Nephron progenitor cell (in vitro differentiated cells): ENCODE results near the gene COX6B2.

Source experiments
- DNase-seq: peaks from one replicate; pipeline ENCODE4 v3.0.0; 2021
- H3K27ac Mint-ChIP-seq: 2 replicates; pipeline ENCODE4 v1.8.0; 2021; ENCODE audit warnings: mild to moderate bottlenecking, moderate library complexity, mixed read lengths
- H3K27me3 Mint-ChIP-seq: 2 replicates; pipeline ENCODE4 v1.8.0; 2021; ENCODE audit warnings: mild to moderate bottlenecking, low read depth, mixed read lengths; ENCODE audit not compliant: poor library complexity
- H3K36me3 Mint-ChIP-seq: 2 replicates; pipeline ENCODE4 v1.8.0; 2021; ENCODE audit warnings: low read depth, mixed read lengths
- H3K4me1 Mint-ChIP-seq: 2 replicates; pipeline ENCODE4 v1.8.0; 2021; ENCODE audit warnings: mixed read lengths
- H3K4me3 Mint-ChIP-seq: 2 replicates; pipeline ENCODE4 v1.8.0; 2021; ENCODE audit warnings: mild to moderate bottlenecking, moderate library complexity, mixed read lengths
- H3K9me3 Mint-ChIP-seq: 2 replicates; pipeline ENCODE4 v1.8.0; 2021; ENCODE audit warnings: mild to moderate bottlenecking, moderate library complexity, mixed read lengths
- TF ChIP-seq, protein P1 (sequence below): fragments of 200-600 bp; sonication (generic); IDR thresholded peaks from 2 replicates; pipeline ENCODE4 v1.5.0; 2021; ENCODE audit warnings: antibody characterized with exemption

The COX6B2 gene

DNA sequence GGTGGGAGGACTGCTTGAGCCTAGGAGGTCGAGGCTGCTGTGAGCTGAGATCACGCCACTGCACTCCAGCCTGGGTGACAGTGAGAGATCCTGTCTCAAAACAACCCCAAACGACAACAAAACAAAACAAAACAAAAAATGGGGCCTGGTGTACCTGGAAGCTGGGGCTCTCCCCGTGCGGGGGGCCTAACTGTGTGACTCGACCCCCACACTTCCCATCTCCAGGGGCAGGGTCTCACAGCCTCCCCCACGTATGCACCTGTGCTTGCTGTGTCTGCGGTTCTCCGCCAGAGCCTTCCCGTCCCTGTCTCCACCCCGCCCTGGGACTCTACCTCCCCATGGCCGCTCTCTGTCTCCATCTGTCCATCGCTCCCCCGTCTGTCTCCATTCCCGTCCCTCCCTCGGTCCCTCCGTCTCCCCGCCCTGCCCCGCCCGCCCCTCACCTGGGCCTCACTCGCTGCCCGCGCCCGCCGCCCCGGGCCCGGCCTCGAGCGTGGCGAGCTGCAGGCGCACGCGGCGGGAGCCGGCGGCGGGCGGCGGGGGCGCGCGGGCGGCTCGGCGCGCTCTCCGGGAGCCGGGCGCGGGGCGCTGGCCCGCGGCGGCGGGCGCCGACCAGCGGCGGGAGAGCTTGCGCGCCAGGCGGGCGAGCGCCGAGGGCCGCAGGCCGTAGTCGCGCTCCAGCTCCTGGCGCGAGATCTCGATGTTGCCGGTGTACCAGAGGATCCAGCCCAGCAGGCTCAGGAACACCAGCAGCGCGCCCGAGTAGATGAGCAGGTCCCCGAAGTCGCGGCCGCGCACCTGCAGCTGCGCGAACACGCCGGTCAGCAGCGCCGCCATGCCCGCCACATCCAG is 29.0 kb upstream of the COX6B2 start:
- peaks cover 13% of the 10 kb centered on the region for H3K36me3 Mint-ChIP-seq
- H3K27me3 Mint-ChIP-seq = peaks cover 20% of the 10 kb centered on the region
- H3K4me1 Mint-ChIP-seq = peaks cover 36% of the 10 kb centered on the region
- peak; percentile 72 for DNase-seq
- H3K4me3 Mint-ChIP-seq = peak overlapping the region; percentile 76
- TF ChIP-seq, protein P1, sequence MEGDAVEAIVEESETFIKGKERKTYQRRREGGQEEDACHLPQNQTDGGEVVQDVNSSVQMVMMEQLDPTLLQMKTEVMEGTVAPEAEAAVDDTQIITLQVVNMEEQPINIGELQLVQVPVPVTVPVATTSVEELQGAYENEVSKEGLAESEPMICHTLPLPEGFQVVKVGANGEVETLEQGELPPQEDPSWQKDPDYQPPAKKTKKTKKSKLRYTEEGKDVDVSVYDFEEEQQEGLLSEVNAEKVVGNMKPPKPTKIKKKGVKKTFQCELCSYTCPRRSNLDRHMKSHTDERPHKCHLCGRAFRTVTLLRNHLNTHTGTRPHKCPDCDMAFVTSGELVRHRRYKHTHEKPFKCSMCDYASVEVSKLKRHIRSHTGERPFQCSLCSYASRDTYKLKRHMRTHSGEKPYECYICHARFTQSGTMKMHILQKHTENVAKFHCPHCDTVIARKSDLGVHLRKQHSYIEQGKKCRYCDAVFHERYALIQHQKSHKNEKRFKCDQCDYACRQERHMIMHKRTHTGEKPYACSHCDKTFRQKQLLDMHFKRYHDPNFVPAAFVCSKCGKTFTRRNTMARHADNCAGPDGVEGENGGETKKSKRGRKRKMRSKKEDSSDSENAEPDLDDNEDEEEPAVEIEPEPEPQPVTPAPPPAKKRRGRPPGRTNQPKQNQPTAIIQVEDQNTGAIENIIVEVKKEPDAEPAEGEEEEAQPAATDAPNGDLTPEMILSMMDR = no peak
- no peak overlapping the region for H3K27ac Mint-ChIP-seq
- H3K9me3 Mint-ChIP-seq = peaks cover 10% of the 10 kb centered on the region

DNA sequence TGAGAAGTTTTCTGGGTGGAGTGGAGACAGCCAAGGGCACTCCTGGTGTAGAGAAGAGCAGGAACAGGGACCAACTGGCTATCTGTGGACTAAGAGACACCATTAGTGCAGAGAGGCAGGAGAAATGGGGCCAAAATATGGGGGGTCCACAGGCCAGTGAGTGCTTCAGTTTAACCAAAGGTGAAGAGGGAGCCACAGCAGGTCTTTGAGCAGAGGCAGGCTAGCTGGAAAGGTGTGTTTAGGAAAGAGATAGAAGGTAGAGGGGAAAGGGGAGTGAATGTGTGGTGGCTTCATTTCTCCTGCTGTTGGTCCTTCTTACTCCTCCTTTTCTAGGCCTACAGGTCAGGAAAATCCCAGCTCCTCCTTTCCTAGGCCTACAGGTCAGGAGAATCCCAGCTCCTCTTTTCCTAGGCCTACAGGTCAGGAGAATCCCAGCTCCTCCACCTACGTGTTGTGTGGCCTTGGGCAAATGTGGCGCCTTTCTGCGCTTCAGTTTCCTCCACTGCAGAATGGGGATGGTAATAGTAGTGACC is 28.1 kb upstream of the COX6B2 start:
- DNase-seq = no peak
- peak overlapping the region; percentile 76 for H3K4me3 Mint-ChIP-seq
- TF ChIP-seq, protein P1 = no peak
- H3K9me3 Mint-ChIP-seq = peaks cover 10% of the 10 kb centered on the region
- peaks cover 36% of the 10 kb centered on the region for H3K4me1 Mint-ChIP-seq
- peaks cover 11% of the 10 kb centered on the region for H3K36me3 Mint-ChIP-seq
- peaks cover 26% of the 10 kb centered on the region for H3K27me3 Mint-ChIP-seq
- H3K27ac Mint-ChIP-seq = no peak overlapping the region

DNA sequence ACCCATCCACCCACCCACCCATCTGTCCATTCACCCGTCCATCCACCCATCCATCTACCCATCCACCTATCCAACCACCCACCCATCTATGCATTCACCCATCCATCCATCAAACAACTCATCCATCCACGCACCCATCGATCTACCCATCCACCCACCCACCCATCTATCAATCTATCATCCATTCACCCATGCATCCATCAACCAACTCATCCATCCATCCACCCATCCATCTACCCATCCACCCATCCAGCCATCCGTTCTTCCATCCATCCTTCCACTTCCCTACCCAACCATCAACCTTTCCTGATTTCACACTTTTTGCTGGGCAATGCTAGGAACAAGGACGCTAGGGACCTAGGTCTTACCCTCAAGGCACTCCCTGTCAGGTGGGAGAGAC is 27.5 kb upstream of the COX6B2 start:
- H3K4me3 Mint-ChIP-seq = peak overlapping the region; percentile 76
- peaks cover 26% of the 10 kb centered on the region for H3K27me3 Mint-ChIP-seq
- peaks cover 11% of the 10 kb centered on the region for H3K36me3 Mint-ChIP-seq
- H3K27ac Mint-ChIP-seq = no peak overlapping the region
- DNase-seq = no peak
- peaks cover 30% of the 10 kb centered on the region for H3K4me1 Mint-ChIP-seq
- TF ChIP-seq, protein P1 = no peak
- peaks cover 10% of the 10 kb centered on the region for H3K9me3 Mint-ChIP-seq

DNA sequence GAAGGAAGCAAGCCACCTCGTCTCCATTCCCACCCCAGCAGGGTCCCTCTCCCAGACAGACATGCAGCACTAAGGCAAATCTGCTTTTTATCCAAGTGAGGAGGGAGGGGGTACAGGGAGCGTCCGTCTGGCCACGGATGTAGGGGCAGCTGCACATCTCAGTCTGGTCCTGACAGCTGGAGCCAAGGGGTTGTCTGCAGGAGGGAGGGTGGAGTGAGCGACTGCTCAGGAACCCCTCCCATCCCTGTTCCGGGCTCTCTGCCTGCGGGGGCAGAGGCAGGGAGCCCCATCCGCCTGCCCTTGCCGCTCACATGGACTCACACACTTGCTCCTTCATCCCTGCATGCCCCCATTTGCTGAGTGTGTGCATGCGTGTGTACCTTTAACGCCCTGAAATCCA is 24.7 kb upstream of the COX6B2 start:
- Mint-ChIP-seq H3K4me3 (no peak overlapping the region), H3K27me3 (peaks cover 26% of the 10 kb centered on the region), H3K9me3 (peaks cover 10% of the 10 kb centered on the region), H3K36me3 (peaks cover 3% of the 10 kb centered on the region), H3K4me1 (peaks cover 24% of the 10 kb centered on the region), H3K27ac (no peak overlapping the region)
- DNase-seq = no peak
- TF ChIP-seq, protein P1 = no peak

DNA sequence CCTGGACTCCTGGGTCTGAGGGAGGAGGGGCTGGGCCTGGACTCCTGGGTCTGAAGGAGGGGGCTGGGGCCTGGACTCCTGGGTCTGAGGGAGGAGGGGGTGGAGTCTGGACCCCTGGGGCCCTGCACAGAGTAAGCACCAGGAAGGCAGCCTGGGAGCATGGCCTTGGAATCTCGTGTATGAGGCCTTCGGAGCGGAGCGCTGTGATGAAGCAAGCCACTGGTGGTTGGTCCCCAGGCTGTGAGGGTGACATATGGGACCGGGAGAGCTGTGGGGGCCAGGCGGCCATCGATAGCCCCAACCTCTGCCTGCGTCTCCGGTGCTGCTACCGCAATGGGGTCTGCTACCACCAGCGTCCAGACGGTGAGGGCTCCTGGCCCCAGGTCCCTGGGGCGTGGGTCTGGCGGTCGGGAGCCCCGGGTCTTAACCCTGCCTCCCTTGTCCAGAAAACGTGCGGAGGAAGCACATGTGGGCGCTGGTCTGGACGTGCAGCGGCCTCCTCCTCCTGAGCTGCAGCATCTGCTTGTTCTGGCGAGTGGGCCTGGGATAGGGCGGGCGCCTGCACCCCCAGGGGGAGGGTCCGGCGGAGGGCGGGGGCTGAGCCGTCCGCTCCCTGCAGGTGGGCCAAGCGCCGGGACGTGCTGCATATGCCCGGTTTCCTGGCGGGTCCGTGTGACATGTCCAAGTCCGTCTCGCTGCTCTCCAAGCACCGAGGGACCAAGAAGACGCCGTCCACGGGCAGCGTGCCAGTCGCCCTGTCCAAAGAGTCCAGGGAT is 23.0 kb upstream of the COX6B2 start:
- H3K9me3 Mint-ChIP-seq = peaks cover 10% of the 10 kb centered on the region
- peak overlapping the region; percentile 45 for H3K4me3 Mint-ChIP-seq
- peaks cover 3% of the 10 kb centered on the region for H3K36me3 Mint-ChIP-seq
- H3K4me1 Mint-ChIP-seq = peaks cover 32% of the 10 kb centered on the region
- no peak overlapping the region for H3K27ac Mint-ChIP-seq
- peak; percentile 50 for DNase-seq
- H3K27me3 Mint-ChIP-seq = peaks cover 19% of the 10 kb centered on the region
- TF ChIP-seq, protein P1 = no peak
